ENCODE results near the gene GOLGA3. TPM values are rescaled to one million over a fixed set of nuclear protein-coding genes. Genes with fewer than 3 reads are reported as not detected.

Gene GOLGA3
- total RNA-seq, 1 experiment from 2014 or later, result 62.2 TPM

- H3K4me1 Mint-ChIP-seq (ENCODE audit: low read depth, unreplicated experiment), result no peaks in the 10 kb centered on the region
- H3K4me3 Mint-ChIP-seq (ENCODE audit: unreplicated experiment), result no peak overlapping the region
- Histone ChIP-seq H3K4me3 (ENCODE audit: low read depth, low read length) (no peak overlapping the region), H3K4me1 (no peaks in the 10 kb centered on the region), H3K27me3 (replicated peaks; ENCODE audit: control insufficient read depth, insufficient read depth, low read length) (no peaks in the 10 kb centered on the region), H3K36me3 (ENCODE audit: control insufficient read depth, insufficient read depth, low read length) (peaks cover 2% of the 10 kb centered on the region), H3K9me3 (no peaks in the 10 kb centered on the region)
- no peak for DNase-seq
- no peak overlapping the region for H3K27ac Mint-ChIP-seq (ENCODE audit: unreplicated experiment)
- intact Hi-C loops (cut with micrococcal nuclease; ENCODE audit: unreplicated experiment), result no loop called here
- CTCF ChIA-PET, result no interaction called here
- no peaks in the 10 kb centered on the region for H3K9me3 Mint-ChIP-seq (ENCODE audit: unreplicated experiment)
- no peaks in the 10 kb centered on the region for H3K27me3 Mint-ChIP-seq (ENCODE audit: insufficient read depth, unreplicated experiment)
- POLR2A ChIA-PET, result no interaction called here
- TF ChIP-seq CTCF (IDR thresholded peaks at IDR 0.05; ENCODE audit: insufficient read depth in 1 of 2, low read depth in 1 of 2, low read length in 1 of 2, severe bottlenecking in 1 of 2, unreplicated experiment in 1 of 2), result no peak
- H3K36me3 Mint-ChIP-seq (ENCODE audit: insufficient read depth, unreplicated experiment), result peaks cover 82% of the 10 kb centered on the region
- no TSS peak for BruUV-seq (replicated peaks)
Measured at GRCh38 chr12:132803888-132804287, 24.8 kb downstream of the GOLGA3 start.

GRCh38 chr12:132803125-132803524 lies 25.5 kb downstream of the GOLGA3 start:
- no TSS peak for BruUV-seq (replicated peaks)
- Histone ChIP-seq H3K4me1 (no peaks in the 10 kb centered on the region), H3K9me3 (no peaks in the 10 kb centered on the region), H3K36me3 (ENCODE audit: control insufficient read depth, insufficient read depth, low read length) (peaks cover 2% of the 10 kb centered on the region), H3K27me3 (replicated peaks; ENCODE audit: control insufficient read depth, insufficient read depth, low read length) (no peaks in the 10 kb centered on the region), H3K4me3 (ENCODE audit: low read depth, low read length) (no peak overlapping the region)
- CTCF ChIA-PET, result no interaction called here
- Mint-ChIP-seq H3K4me1 (ENCODE audit: low read depth, unreplicated experiment) (no peaks in the 10 kb centered on the region), H3K4me3 (ENCODE audit: unreplicated experiment) (no peak overlapping the region), H3K36me3 (ENCODE audit: insufficient read depth, unreplicated experiment) (peaks cover 82% of the 10 kb centered on the region), H3K27ac (ENCODE audit: unreplicated experiment) (no peak overlapping the region), H3K9me3 (ENCODE audit: unreplicated experiment) (no peaks in the 10 kb centered on the region), H3K27me3 (ENCODE audit: insufficient read depth, unreplicated experiment) (no peaks in the 10 kb centered on the region)
- POLR2A ChIA-PET, result no interaction called here
- intact Hi-C loops (cut with micrococcal nuclease; ENCODE audit: unreplicated experiment), result no loop called here
- no peak for TF ChIP-seq CTCF (IDR thresholded peaks at IDR 0.05; ENCODE audit: insufficient read depth in 1 of 2, low read depth in 1 of 2, low read length in 1 of 2, severe bottlenecking in 1 of 2, unreplicated experiment in 1 of 2)
- DNase-seq, result no peak

GRCh38 chr12:132801741-132802140 lies 26.9 kb downstream of the GOLGA3 start:
- no peak for DNase-seq
- H3K4me3 ChIP-seq (ENCODE audit: low read depth, low read length), result no peak overlapping the region
- H3K4me1 ChIP-seq, result no peaks in the 10 kb centered on the region
- BruUV-seq (replicated peaks), result no TSS peak
- ChIA-PET POLR2A (no interaction called here), CTCF (no interaction called here)
- TF ChIP-seq CTCF (IDR thresholded peaks at IDR 0.05; ENCODE audit: insufficient read depth in 1 of 2, low read depth in 1 of 2, low read length in 1 of 2, severe bottlenecking in 1 of 2, unreplicated experiment in 1 of 2), result no peak
- no peaks in the 10 kb centered on the region for H3K9me3 Mint-ChIP-seq (ENCODE audit: unreplicated experiment)
- no peaks in the 10 kb centered on the region for H3K27me3 ChIP-seq (replicated peaks; ENCODE audit: control insufficient read depth, insufficient read depth, low read length)
- intact Hi-C loops (cut with micrococcal nuclease; ENCODE audit: unreplicated experiment), result no loop called here
- H3K4me3 Mint-ChIP-seq (ENCODE audit: unreplicated experiment), result no peak overlapping the region
- no peaks in the 10 kb centered on the region; the same call in none of the 2 replicates for H3K36me3 ChIP-seq (ENCODE audit: control insufficient read depth, insufficient read depth, low read length)
- H3K27me3 Mint-ChIP-seq (ENCODE audit: insufficient read depth, unreplicated experiment), result no peaks in the 10 kb centered on the region
- H3K36me3 Mint-ChIP-seq (ENCODE audit: insufficient read depth, unreplicated experiment), result peaks cover 79% of the 10 kb centered on the region
- H3K9me3 ChIP-seq, result no peaks in the 10 kb centered on the region
- no peaks in the 10 kb centered on the region for H3K4me1 Mint-ChIP-seq (ENCODE audit: low read depth, unreplicated experiment)
- H3K27ac Mint-ChIP-seq (ENCODE audit: unreplicated experiment), result no peak overlapping the region
